Vagina (tissue), 2 donors: Measurements from ENCODE around the gene TARBP2. TPM values are rescaled to one million over a fixed set of nuclear protein-coding genes. Genes with fewer than 3 reads are reported as not detected.

Experiments used
- DNase-seq, 2 donors: peaks; one replicate each; pipeline ENCODE4 v3.0.0-alpha.2; 2017; ENCODE audit errors: extremely low spot score in 2 of 2
- H3K27ac ChIP-seq: fragments of 200-600 bp; sonication (generic); one replicate; pipeline ENCODE4 v1.5.1; 2019
- H3K27me3 ChIP-seq: fragments of 200-600 bp; sonication (generic); one replicate; pipeline ENCODE4 v1.5.1; 2019
- H3K36me3 ChIP-seq, 2 donors: fragments of 200-600 bp; sonication (generic); one replicate each; pipeline ENCODE4 v1.5.1; 2017 to 2019
- H3K4me1 ChIP-seq: fragments of 200-600 bp; sonication (generic); one replicate; pipeline ENCODE4 v1.5.1; 2019
- H3K4me3 ChIP-seq, 2 donors: fragments of 200-600 bp; sonication (generic); 1 replicate in 1 of 2; 2 replicates in 1 of 2; pipeline ENCODE4 v1.5.1; 2016 to 2019
- H3K9me3 ChIP-seq: fragments of 200-600 bp; sonication (generic); one replicate; pipeline ENCODE4 v1.5.1; 2019
- CTCF ChIP-seq, 3 experiments: fragments of 450-650 bp in 2 of 3; fragments of 200-600 bp in 1 of 3; sonication (generic) in 1 of 3; IDR thresholded peaks; one replicate each; pipeline ENCODE4 v1.5.1; 2017 to 2019; ENCODE audit warnings: antibody characterized with exemption in 3 of 3, mild to moderate bottlenecking in 2 of 3, moderate library complexity in 2 of 3
- POLR2A ChIP-seq, 2 donors: fragments of 450-650 bp; IDR thresholded peaks; one replicate each; pipeline ENCODE4 v1.6.1; 2017; ENCODE audit warnings: antibody characterized with exemption in 2 of 2, mild to moderate bottlenecking in 2 of 2, moderate library complexity in 2 of 2
- POLR2AphosphoS5 ChIP-seq, 2 donors: sonication (generic); formaldehyde crosslinking; IDR thresholded peaks; one replicate each; pipeline ENCODE4 v1.9.0; 2017; ENCODE audit warnings: antibody characterized with exemption in 2 of 2, mild to moderate bottlenecking in 2 of 2, low read depth in 1 of 2; ENCODE audit not compliant: insufficient read depth in 1 of 2
- intact Hi-C: fragments of 100-400 bp; cut with DNase I; formaldehyde crosslinking; loops from one replicate; pipeline ENCODE4 v1.15.1; 2023
- total RNA-seq: library from RNA; depleted of rRNA; stranded (reverse); fragments of >200 nt; gene quantifications from one replicate; pipeline ENCODE4 v1.2.3, GENCODE V29; 2016

TARBP2 gene
- total RNA-seq, 1 donor from 2014 or later, result 17.7 TPM

GRCh38 chr12:53467082-53467481 is 34.0 kb upstream of the TARBP2 start:
- no peak for TF ChIP-seq POLR2A (IDR thresholded peaks at IDR 0.05)
- TF ChIP-seq CTCF (IDR thresholded peaks at IDR 0.05), result no peak
- TF ChIP-seq POLR2AphosphoS5 (IDR thresholded peaks at IDR 0.05; ENCODE audit: insufficient read depth in 1 of 2, low read depth in 1 of 2), result no peak
- Histone ChIP-seq H3K9me3 (no peaks in the 10 kb centered on the region), H3K27ac (no peak overlapping the region), H3K4me1 (peaks cover 12% of the 10 kb centered on the region), H3K4me3 (no peak overlapping the region), H3K27me3 (no peaks in the 10 kb centered on the region), H3K36me3 (peaks cover 4 to 100% of the 10 kb centered on the region in 2 donors)
- intact Hi-C loops, result no loop called here
- DNase-seq, result no peak

GRCh38 chr12:53467880-53468279 is 33.2 kb upstream of the TARBP2 start:
- intact Hi-C loops, result no loop called here
- Histone ChIP-seq H3K36me3 (peaks cover 4 to 96% of the 10 kb centered on the region in 2 donors), H3K27me3 (no peaks in the 10 kb centered on the region), H3K9me3 (no peaks in the 10 kb centered on the region), H3K4me3 (no peak overlapping the region), H3K27ac (no peak overlapping the region), H3K4me1 (peaks cover 9% of the 10 kb centered on the region)
- no peak for DNase-seq
- TF ChIP-seq POLR2AphosphoS5 (IDR thresholded peaks at IDR 0.05; ENCODE audit: insufficient read depth in 1 of 2, low read depth in 1 of 2), result no peak
- TF ChIP-seq POLR2A (IDR thresholded peaks at IDR 0.05), result no peak
- TF ChIP-seq CTCF (IDR thresholded peaks at IDR 0.05), result no peak

- intact Hi-C loops, result no loop called here
These were observed 32.8 kb upstream of the TARBP2 start for GRCh38 chr12:53468282-53468681.

GRCh38 chr12:53472056-53472582 is 29.0 kb upstream of the TARBP2 start:
- no peaks in the 10 kb centered on the region for H3K9me3 ChIP-seq
- no peak overlapping the region for H3K27ac ChIP-seq
- H3K27me3 ChIP-seq, result no peaks in the 10 kb centered on the region
- intact Hi-C loops, result no loop called here
- H3K4me3 ChIP-seq, result no peak overlapping the region
- peaks cover 20% of the 10 kb centered on the region for H3K4me1 ChIP-seq
- TF ChIP-seq POLR2A (IDR thresholded peaks at IDR 0.05) (no peak), POLR2AphosphoS5 (IDR thresholded peaks at IDR 0.05; ENCODE audit: insufficient read depth in 1 of 2, low read depth in 1 of 2) (no peak), CTCF (IDR thresholded peaks at IDR 0.05) (no peak)
- peaks cover 4 to 94% of the 10 kb centered on the region in 2 donors for H3K36me3 ChIP-seq
- no peak for DNase-seq

More at GRCh38 chr12:53468282-53468681, 32.8 kb upstream of the TARBP2 start:
- H3K9me3 ChIP-seq, result no peaks in the 10 kb centered on the region
- no peak overlapping the region for H3K27ac ChIP-seq
- H3K36me3 ChIP-seq, result peaks cover 4 to 95% of the 10 kb centered on the region in 2 donors
- H3K4me3 ChIP-seq, result no peak overlapping the region
- TF ChIP-seq CTCF (IDR thresholded peaks at IDR 0.05) (no peak), POLR2A (IDR thresholded peaks at IDR 0.05) (no peak), POLR2AphosphoS5 (IDR thresholded peaks at IDR 0.05; ENCODE audit: insufficient read depth in 1 of 2, low read depth in 1 of 2) (no peak)
- peaks cover 5% of the 10 kb centered on the region for H3K4me1 ChIP-seq
- H3K27me3 ChIP-seq, result no peaks in the 10 kb centered on the region
- no peak for DNase-seq

- Histone ChIP-seq H3K4me1 (peaks cover 21% of the 10 kb centered on the region), H3K9me3 (no peaks in the 10 kb centered on the region), H3K27me3 (no peaks in the 10 kb centered on the region), H3K27ac (no peak overlapping the region), H3K4me3 (no peak overlapping the region), H3K36me3 (peaks cover 0 to 92% of the 10 kb centered on the region in 2 donors)
- intact Hi-C loops, result no loop called here
- no peak for DNase-seq
- no peak for TF ChIP-seq POLR2A (IDR thresholded peaks at IDR 0.05)
- no peak for TF ChIP-seq POLR2AphosphoS5 (IDR thresholded peaks at IDR 0.05; ENCODE audit: insufficient read depth in 1 of 2, low read depth in 1 of 2)
- TF ChIP-seq CTCF (IDR thresholded peaks at IDR 0.05), result no peak
These were observed 27.0 kb upstream of the TARBP2 start for GRCh38 chr12:53474077-53474476.
